Activated CD4-positive, alpha-beta T cell treated with anti-CD3 and anti-CD28 coated beads for 48 hours (primary cell): ENCODE results near the gene CARD16.
"Not testable (repeated sequence)": the region's sequence is repeated elsewhere in the genome, so short reads cannot be mapped to it uniquely, and the experiment has no call there.

ENCODE experiments used
- DNase-seq: peaks from one replicate; pipeline ENCODE4 v3.0.0-alpha.2; 2020

The CARD16 gene

DNA sequence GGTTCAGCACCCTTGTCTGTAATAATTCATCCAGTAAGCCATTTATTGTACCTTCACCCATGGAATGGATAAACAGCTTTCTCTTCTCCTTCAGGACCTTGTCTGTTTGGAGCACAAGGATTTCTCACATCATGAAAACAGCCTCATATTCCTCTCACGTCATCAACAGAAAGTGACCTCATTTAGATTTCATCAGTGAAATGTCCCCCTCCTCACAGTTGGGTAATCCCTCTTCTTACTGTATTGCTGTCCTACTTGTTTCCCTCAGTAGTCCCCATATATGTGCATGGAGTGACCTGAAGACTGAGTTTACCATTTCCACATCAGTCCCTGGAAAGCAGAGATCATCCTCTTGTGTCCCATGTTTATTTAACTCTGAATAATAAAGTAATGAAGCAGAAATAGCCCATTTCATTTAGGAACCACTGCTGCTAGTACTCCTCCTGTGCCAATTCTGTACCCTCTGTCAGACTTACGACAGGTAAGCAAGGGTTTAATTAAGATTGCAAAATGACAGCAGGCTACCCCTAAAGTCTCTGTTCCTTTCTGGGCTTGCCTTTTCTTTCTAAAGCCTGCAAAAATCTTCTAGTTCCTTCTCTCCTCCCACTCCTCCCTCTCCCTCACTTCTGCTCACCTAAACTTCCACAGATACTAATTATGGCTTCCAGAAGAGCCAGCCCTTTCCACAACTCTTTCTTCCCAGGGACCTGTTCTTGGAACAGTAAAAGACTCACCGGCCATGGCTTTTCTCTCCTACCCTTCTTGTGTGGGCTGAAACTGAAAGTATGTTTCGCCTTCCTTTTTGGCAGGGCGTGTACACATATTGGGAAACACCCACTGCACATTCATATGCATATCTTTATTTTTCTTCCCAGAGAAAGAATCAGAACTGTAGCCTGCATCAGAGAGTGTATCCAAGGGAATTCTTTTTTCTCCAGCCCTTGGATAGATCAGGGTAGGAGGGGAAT lies at the start of gene CARD16:
TSS of gene CARD16 (minus strand) at position 779 of the 968 bp plus-strand sequence. CDS start at position 741, 38 bp downstream.
- peak; percentile 38 for DNase-seq

- DNase-seq: no peak
These were observed 47.4 kb upstream of the CARD16 start for GRCh38 chr11:105092256-105093239.

GRCh38 chr11:105081412-105082150 lies 36.4 kb upstream of the CARD16 start:
- DNase-seq: no peak

DNA sequence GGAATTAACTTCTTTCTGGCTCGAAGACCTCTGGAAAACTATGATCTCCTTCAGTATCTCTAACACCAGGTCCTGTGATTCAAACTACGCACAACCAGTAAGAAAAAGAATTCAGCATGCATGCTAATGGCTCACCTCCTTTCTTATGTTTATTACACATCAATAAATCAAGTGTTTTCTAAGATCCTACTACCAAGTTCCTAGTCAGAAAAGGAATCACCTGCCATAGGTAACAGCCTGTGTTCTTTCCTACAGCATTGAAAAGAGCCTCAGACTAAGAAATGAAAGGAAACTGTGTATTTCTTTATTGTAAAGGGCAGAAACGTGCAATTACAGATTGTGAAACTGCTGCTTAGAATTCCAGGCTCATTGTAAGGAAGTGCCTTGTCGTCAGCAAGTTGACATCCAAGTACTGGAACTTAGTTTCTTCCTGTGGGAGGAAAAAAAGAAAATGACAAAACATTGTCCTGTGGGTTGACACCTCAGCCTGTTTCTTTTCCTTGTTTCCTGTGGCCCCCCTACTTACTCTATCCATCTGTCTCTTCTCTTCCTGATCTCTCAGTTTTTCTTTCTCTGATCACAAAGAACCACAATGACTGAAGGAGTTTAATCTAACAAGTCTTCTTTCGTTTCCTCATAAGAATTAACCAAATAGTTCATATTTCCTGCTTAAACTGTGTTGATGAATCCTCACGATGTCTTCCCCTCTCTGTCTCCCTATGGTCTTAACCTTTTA lies 35.2 kb upstream of the CARD16 start:
- DNase-seq: not testable (repeated sequence)

DNA sequence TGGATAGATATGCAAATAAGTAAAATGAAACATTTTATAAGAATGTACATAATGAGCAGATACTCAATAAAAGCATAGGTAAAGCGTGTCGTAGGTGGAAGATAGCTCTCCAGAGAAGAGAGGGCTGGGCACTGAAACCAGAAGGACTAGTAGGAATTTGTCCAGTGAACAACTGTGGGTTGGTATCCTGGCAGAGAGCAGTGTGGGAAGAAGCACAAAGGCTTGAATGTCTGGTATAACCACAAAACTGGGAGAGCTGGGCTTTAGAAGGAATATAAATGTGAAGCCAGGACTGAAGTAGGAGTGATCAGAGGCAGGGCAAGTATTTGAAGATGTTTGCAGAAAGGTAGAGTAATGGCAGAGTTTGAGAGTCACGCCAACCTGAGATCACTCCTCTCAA lies 33.1 kb upstream of the CARD16 start:
- DNase-seq: no peak

DNA sequence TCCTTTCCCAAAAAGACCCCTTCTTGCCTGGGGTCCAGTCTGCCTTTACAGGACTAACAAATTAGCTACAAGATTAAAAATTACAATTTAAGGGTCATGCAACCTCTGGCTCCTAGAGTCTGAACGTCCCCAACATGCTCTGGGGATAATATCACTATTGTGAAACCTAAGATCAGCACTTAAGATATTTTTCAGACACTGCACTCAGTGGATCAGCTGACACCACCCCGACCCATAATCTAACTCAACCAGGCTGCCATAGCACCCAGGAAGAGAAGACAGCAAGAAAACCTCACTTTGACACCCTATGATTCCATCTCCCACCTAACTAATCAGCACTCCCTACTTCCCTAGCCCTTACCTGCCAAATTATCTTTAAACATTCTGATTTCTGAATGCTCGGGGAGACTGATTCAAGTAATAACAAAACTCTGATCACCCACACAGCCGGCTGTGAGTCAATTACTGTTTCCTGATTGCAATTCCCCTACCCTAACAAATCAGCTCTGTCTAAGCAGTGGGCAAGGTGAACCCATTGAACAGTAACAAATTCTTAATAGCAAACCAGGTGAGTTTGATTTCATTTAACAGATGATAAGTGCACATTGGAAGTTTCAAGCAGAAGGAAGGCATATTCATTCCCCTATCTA lies 32.1 kb upstream of the CARD16 start:
- DNase-seq: peak; percentile 61

GRCh38 chr11:105074166-105074530 lies 29.0 kb upstream of the CARD16 start:
- DNase-seq: no peak

GRCh38 chr11:105073456-105074165 lies 28.5 kb upstream of the CARD16 start:
- DNase-seq: no peak

DNA sequence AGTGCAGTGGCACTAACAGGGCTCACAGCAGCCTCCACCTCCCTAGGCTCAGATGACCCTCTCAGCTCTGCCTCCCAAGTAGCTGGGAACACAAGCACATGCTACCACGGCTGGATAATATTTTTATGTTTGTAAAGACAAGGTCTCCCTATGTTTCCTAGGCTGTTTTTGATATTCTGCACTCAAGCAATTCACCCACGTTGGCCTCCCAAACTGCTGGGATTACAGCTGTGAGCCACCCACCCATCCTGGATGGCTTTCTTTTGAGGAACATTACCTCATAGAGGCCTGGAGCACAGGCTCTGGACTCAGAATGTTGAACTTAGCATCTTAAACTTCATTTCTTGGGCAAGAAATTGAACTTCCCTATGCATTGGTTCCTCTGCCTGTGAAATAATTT lies 26.9 kb upstream of the CARD16 start:
- not testable (repeated sequence) for DNase-seq

GRCh38 chr11:105071089-105071732 lies 26.1 kb upstream of the CARD16 start:
- no peak for DNase-seq

DNA sequence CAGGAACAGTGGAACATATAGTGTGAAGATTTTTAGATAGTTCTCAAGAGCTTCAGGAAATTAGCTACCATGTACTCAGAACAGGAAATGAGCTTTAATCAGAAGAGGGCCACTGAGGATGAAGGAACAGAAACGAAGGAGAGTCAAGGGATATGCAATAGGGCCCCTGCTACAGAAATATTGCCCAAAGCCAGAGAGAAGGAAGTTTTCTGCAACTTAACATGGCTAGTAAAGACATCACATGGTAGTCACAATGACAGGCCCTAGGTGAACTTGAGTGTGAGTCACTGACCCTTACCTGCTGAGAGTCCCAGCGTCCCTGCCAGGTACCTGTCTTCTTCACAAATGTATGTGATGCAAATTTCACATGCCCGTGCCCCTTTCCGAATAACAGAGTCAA lies 25.2 kb upstream of the CARD16 start:
- no peak for DNase-seq

DNA sequence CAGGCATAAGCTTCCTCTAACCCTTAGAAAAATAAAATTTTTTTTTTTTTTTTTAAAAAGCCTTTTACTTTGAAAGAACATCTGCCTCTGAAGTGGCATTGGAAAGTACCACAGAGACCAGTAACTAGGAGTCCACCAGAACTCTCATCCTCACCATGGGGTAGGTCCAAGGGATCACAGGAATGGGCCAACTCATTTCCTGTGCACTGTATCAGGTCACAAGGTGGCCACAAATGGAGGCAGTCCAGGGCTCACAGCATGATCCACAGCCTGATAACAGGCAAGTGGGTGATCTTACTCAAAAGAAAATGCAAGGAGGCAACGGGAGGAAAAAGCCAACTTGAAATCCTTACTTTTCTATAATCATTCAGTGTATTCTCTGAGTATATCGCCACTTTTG lies 24.6 kb upstream of the CARD16 start:
- not testable (repeated sequence) for DNase-seq

GRCh38 chr11:105063245-105063941 lies 18.3 kb upstream of the CARD16 start:
- not testable (repeated sequence) for DNase-seq

- DNase-seq: no peak
These were observed 12.3 kb upstream of the CARD16 start for GRCh38 chr11:105057432-105057831.

GRCh38 chr11:105056446-105056845 lies 11.3 kb upstream of the CARD16 start:
- no peak for DNase-seq

DNA sequence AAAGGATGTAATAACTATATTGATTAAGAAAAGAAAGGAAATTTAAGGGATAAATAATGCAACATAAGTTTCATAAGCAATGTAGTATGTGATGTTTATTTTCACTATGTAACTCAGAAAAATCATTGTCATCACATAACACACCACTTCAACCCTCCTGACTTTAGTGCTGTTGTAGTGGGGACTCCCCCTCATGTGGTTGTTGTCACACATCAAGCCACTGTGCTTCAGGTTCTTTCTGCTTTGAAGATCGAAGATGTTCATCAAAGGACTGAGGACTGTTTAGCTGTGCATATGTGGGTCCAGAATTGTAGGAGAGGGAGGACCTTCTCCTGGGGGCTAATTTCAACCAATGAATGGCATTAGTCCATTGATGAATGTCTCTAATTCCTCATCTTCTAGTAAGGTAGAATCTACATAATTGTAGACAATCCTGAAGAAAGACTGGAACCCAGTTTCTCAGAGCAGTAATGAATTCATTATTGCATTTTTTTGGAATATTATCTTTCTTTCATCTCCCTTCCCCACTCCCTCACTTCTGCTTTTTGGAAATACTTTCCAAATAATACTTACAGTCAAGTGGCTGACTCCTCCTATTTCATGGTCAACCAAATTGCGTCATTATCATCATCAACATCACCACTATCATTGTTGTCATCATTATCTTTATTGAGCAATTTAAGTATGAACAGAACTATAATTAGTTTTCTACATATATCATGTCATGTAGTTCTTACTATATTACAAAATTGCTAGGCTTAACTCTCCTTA lies 9.8 kb upstream of the CARD16 start:
- DNase-seq: no peak

DNA sequence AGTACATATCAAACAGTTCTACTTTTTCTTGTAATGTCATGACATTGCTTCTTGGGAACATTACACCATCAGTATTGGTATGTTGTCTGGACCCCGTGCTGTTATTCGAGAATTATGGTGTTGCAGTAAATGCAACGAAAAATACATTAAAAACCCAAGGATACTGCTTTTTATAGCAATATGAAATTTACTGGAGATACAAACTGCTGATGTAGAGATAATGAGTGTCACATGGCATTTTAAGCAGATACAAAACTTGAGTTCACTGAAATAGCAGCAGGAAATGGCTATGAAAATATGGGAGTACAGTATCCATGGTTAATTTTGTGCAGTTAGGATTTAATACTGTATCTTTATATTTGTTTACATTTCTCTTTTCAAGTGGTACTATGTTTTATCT lies 7.4 kb upstream of the CARD16 start:
- DNase-seq: no peak

GRCh38 chr11:105051559-105051958 lies 6.4 kb upstream of the CARD16 start:
- DNase-seq: no peak

DNA sequence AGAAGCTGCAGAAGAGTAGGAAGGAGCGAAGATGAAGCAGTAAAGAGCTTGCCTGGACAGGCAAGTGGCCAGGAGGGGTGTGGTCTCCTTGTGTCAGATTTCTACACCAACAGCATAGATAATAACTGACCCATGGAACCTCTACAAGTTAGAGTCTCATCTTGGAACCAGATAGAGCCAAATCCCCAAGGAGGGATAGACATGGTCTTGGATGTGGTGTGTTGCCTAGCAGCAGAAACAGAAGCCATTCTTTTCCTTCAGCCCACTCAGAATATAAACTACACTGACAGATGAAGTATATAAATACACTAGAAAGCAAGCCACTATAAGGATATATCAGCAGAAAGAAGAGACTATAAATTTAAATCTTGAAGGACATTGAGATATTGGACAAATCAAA lies 4.3 kb upstream of the CARD16 start:
- no peak for DNase-seq
